Measurements from ENCODE around the gene RAE1. TPM values are rescaled to one million over a fixed set of nuclear protein-coding genes. Genes with fewer than 3 reads are reported as not detected.

RAE1 gene
- total and polyA plus RNA-seq, 2 donors (not counting 1 experiment from before 2014, with no cell fraction given): 27.2 to 39.4 TPM

- TF ChIP-seq CTCF (conservative IDR thresholded peaks at IDR 0.05 in 1 of 2, IDR thresholded peaks at IDR 0.05 in 1 of 2; ENCODE audit: low read depth in 1 of 2, low read length in 2 of 2): no peak
- no peak for TF ChIP-seq EZH2 (IDR thresholded peaks at IDR 0.05; ENCODE audit: low read length, missing control alignments)
- Histone ChIP-seq H3K36me3 (ENCODE audit: control insufficient read depth, insufficient read depth, low read length) (no peaks in the 10 kb centered on the region), H3K4me2 (ENCODE audit: extremely low read depth, insufficient read depth, low read length) (no peak overlapping the region), H3K27me3 (ENCODE audit: control insufficient read depth, insufficient read depth, low read length) (peaks cover 3% of the 10 kb centered on the region), H3K27ac (ENCODE audit: insufficient read depth, low read length) (no peak overlapping the region), H4K20me1 (ENCODE audit: control insufficient read depth, extremely low read depth, insufficient read depth, low read length) (no peaks in the 10 kb centered on the region), H3K79me2 (ENCODE audit: control insufficient read depth, insufficient read depth, low read length) (no peaks in the 10 kb centered on the region), H3K4me3 (replicated peaks in 1 of 4; ENCODE audit: control extremely low read depth in 1 of 4, insufficient read depth in 1 of 4, low read depth in 3 of 4, low read length in 4 of 4) (no peak overlapping the region), H3K4me1 (ENCODE audit: control insufficient read depth, extremely low read depth, insufficient read depth, low read length) (no peaks in the 10 kb centered on the region), H3K9me3 (ENCODE audit: control insufficient read depth, insufficient read depth, low read depth, low read length) (no peaks in the 10 kb centered on the region), H3K9ac (ENCODE audit: insufficient read depth, low read length) (no peak overlapping the region), H2AFZ (ENCODE audit: low read length) (no peak overlapping the region)
- no peak for DNase-seq (ENCODE audit: low read depth in 2 of 2)
These were observed 69.7 kb downstream of the RAE1 start for GRCh38 chr20:57420571-57421252.

- H3K4me1 ChIP-seq (ENCODE audit: control insufficient read depth, extremely low read depth, insufficient read depth, low read length): no peaks in the 10 kb centered on the region
- peaks cover 3% of the 10 kb centered on the region for H3K27me3 ChIP-seq (ENCODE audit: control insufficient read depth, insufficient read depth, low read length)
- no peaks in the 10 kb centered on the region for H3K79me2 ChIP-seq (ENCODE audit: control insufficient read depth, insufficient read depth, low read length)
- TF ChIP-seq CTCF (conservative IDR thresholded peaks at IDR 0.05 in 1 of 2, IDR thresholded peaks at IDR 0.05 in 1 of 2; ENCODE audit: low read depth in 1 of 2, low read length in 2 of 2) (no peak), EZH2 (IDR thresholded peaks at IDR 0.05; ENCODE audit: low read length, missing control alignments) (no peak)
- no peak overlapping the region for H3K4me2 ChIP-seq (ENCODE audit: extremely low read depth, insufficient read depth, low read length)
- no peak overlapping the region for H2AFZ ChIP-seq (ENCODE audit: low read length)
- no peaks in the 10 kb centered on the region for H4K20me1 ChIP-seq (ENCODE audit: control insufficient read depth, extremely low read depth, insufficient read depth, low read length)
- no peak overlapping the region for H3K27ac ChIP-seq (ENCODE audit: insufficient read depth, low read length)
- H3K36me3 ChIP-seq (ENCODE audit: control insufficient read depth, insufficient read depth, low read length): no peaks in the 10 kb centered on the region
- H3K9me3 ChIP-seq (ENCODE audit: control insufficient read depth, insufficient read depth, low read depth, low read length): no peaks in the 10 kb centered on the region
- H3K9ac ChIP-seq (ENCODE audit: insufficient read depth, low read length): no peak overlapping the region
- no peak for DNase-seq (ENCODE audit: low read depth in 2 of 2)
- H3K4me3 ChIP-seq (replicated peaks in 1 of 4; ENCODE audit: control extremely low read depth in 1 of 4, insufficient read depth in 1 of 4, low read depth in 3 of 4, low read length in 4 of 4): no peak overlapping the region
These were observed 70.5 kb downstream of the RAE1 start for GRCh38 chr20:57421253-57422220.

GRCh38 chr20:57422254-57422653, 71.2 kb downstream of the RAE1 start:
- H3K9me3 ChIP-seq (ENCODE audit: control insufficient read depth, insufficient read depth, low read depth, low read length): no peaks in the 10 kb centered on the region
- H3K79me2 ChIP-seq (ENCODE audit: control insufficient read depth, insufficient read depth, low read length): no peaks in the 10 kb centered on the region
- H4K20me1 ChIP-seq (ENCODE audit: control insufficient read depth, extremely low read depth, insufficient read depth, low read length): no peaks in the 10 kb centered on the region
- no peak overlapping the region for H2AFZ ChIP-seq (ENCODE audit: low read length)
- no peaks in the 10 kb centered on the region for H3K4me1 ChIP-seq (ENCODE audit: control insufficient read depth, extremely low read depth, insufficient read depth, low read length)
- no peak overlapping the region for H3K9ac ChIP-seq (ENCODE audit: insufficient read depth, low read length)
- no peak for DNase-seq (ENCODE audit: low read depth in 2 of 2)
- no peaks in the 10 kb centered on the region for H3K36me3 ChIP-seq (ENCODE audit: control insufficient read depth, insufficient read depth, low read length)
- no peak for TF ChIP-seq CTCF (conservative IDR thresholded peaks at IDR 0.05 in 1 of 2, IDR thresholded peaks at IDR 0.05 in 1 of 2; ENCODE audit: low read depth in 1 of 2, low read length in 2 of 2)
- peaks cover under 1% of the 10 kb centered on the region for H3K27me3 ChIP-seq (ENCODE audit: control insufficient read depth, insufficient read depth, low read length)
- no peak overlapping the region for H3K4me2 ChIP-seq (ENCODE audit: extremely low read depth, insufficient read depth, low read length)
- no peak overlapping the region for H3K4me3 ChIP-seq (replicated peaks in 1 of 4; ENCODE audit: control extremely low read depth in 1 of 4, insufficient read depth in 1 of 4, low read depth in 3 of 4, low read length in 4 of 4)
- no peak overlapping the region for H3K27ac ChIP-seq (ENCODE audit: insufficient read depth, low read length)

Measured in fibroblast of lung (primary cell).